Testis (tissue), 2 donors: Measurements from ENCODE around the gene CDK5RAP2.
"Not testable (repeated sequence)": the region's sequence is repeated elsewhere in the genome, so short reads cannot be mapped to it uniquely, and the experiment has no call there.

Experiments used
- CTCF ChIP-seq, 3 experiments: fragments of 450-650 bp in 2 of 3; fragments of 200-600 bp in 1 of 3; sonication (generic) in 1 of 3; IDR thresholded peaks; one replicate each; pipeline ENCODE4 v1.5.1; 2016 to 2019; ENCODE audit warnings: antibody characterized with exemption in 3 of 3, mild to moderate bottlenecking in 2 of 3, moderate library complexity in 1 of 3
- POLR2A ChIP-seq: fragments of 450-650 bp; IDR thresholded peaks from one replicate; pipeline ENCODE4 v1.6.1; 2017; ENCODE audit warnings: antibody characterized with exemption, mild to moderate bottlenecking, moderate library complexity

- TF ChIP-seq POLR2A; CTCF (IDR thresholded peaks at IDR 0.05): not testable (repeated sequence)
Observed at GRCh38 chr9:120496438-120496837, 83.5 kb downstream of the CDK5RAP2 start.
